Measurements from ENCODE around the gene NDUFA12.
"Not testable (repeated sequence)": the region's sequence is repeated elsewhere in the genome, so short reads cannot be mapped to it uniquely, and the experiment has no call there.

NDUFA12 gene

DNA sequence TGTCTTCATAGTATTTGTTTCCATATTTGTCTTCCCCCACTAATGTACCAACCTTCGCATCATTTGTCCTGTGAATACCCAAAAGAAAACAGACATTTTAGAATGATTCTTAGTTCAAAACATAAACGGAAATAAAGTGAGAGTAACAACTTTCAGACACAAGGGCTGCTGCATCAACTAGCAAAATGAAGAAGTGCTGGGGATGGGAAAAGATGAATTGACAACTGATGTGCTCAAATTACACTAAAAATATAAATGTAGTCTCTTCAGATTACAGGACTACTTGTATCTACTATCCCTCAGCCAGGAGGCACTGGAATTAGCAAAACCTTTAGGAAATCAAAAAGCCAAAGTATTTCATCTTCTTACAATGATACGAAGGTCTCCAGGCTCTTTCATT is 743 bp downstream of the NDUFA12 start:
- peaks cover 2 to 3% of the 10 kb centered on the region in 2 donors for H3K36me3 ChIP-seq (ENCODE audit: control insufficient read depth in 2 of 2, insufficient read depth in 2 of 2, low read length in 2 of 2)
- peak overlapping the region; percentile 80 to 89 for H3K9ac ChIP-seq (ENCODE audit: low read length in 2 of 2)
- H3K4me1 ChIP-seq (ENCODE audit: control insufficient read depth, insufficient read depth, low read length): no peaks in the 10 kb centered on the region
- no peaks in the 10 kb centered on the region for H3K27me3 ChIP-seq (ENCODE audit: control insufficient read depth in 1 of 2, insufficient read depth in 2 of 2, low read length in 2 of 2)
- peak overlapping the region; percentile 96 for H3K4me3 ChIP-seq (ENCODE audit: low read length in 2 of 2)
- H3K27ac ChIP-seq (ENCODE audit: low read length): peak overlapping the region; percentile 68
- H3K9me3 ChIP-seq (ENCODE audit: control insufficient read depth in 2 of 2, low read length in 2 of 2): no peaks in the 10 kb centered on the region

DNA sequence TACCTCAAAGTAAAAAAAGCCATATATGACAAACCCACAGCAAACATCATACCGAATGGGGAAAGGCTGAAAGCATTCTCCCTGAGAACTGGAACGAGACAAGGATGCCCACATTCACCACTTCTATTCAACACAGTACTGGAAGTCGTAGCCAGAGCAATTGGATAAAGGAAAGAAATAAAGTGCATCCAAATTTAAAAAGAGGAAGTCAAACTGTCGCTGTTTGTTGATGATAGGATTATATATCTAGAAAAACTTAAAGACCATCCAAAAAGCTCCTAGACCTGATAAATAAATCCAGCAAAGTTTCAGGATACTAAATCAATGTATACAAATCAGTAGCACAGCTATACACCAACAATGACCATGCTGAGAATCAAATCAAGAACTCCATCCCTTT is 5.2 kb downstream of the NDUFA12 start:
- Histone ChIP-seq H3K36me3 (ENCODE audit: control insufficient read depth in 2 of 2, insufficient read depth in 2 of 2, low read length in 2 of 2) (peaks cover 3 to 9% of the 10 kb centered on the region in 2 donors), H3K9me3 (ENCODE audit: control insufficient read depth in 2 of 2, low read length in 2 of 2) (no peaks in the 10 kb centered on the region), H3K27me3 (ENCODE audit: control insufficient read depth in 1 of 2, insufficient read depth in 2 of 2, low read length in 2 of 2) (no peaks in the 10 kb centered on the region), H3K4me3 (ENCODE audit: low read length in 2 of 2) (no peak overlapping the region), H3K27ac (ENCODE audit: low read length) (no peak overlapping the region), H3K4me1 (ENCODE audit: control insufficient read depth, insufficient read depth, low read length) (no peaks in the 10 kb centered on the region), H3K9ac (ENCODE audit: low read length in 2 of 2) (no peak overlapping the region)

DNA sequence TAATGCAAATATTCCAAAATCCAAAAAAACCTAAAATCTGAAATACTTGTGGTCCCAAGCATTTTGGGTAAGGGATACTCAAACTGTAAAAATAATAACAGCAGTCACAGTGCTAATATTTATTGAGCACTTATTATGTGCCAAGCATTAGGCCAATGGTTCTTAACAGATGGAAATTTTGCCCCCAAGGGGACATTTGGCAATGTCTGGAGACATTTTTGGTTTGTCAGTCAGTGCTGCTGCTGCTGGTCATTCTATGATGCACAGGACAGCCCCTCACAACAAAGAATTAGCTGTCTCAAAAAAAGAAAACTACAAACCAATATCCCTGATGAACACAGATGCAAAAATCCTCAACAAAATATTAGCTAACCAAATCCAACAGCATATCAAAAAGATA is 5.8 kb downstream of the NDUFA12 start:
- Histone ChIP-seq H3K4me1 (ENCODE audit: control insufficient read depth, insufficient read depth, low read length) (no peaks in the 10 kb centered on the region), H3K9ac (ENCODE audit: low read length in 2 of 2) (no peak overlapping the region), H3K27me3 (ENCODE audit: control insufficient read depth in 1 of 2, insufficient read depth in 2 of 2, low read length in 2 of 2) (no peaks in the 10 kb centered on the region), H3K9me3 (ENCODE audit: control insufficient read depth in 2 of 2, low read length in 2 of 2) (no peaks in the 10 kb centered on the region), H3K4me3 (ENCODE audit: low read length in 2 of 2) (no peak overlapping the region), H3K27ac (ENCODE audit: low read length) (no peak overlapping the region), H3K36me3 (ENCODE audit: control insufficient read depth in 2 of 2, insufficient read depth in 2 of 2, low read length in 2 of 2) (peaks cover 4 to 9% of the 10 kb centered on the region in 2 donors)

DNA sequence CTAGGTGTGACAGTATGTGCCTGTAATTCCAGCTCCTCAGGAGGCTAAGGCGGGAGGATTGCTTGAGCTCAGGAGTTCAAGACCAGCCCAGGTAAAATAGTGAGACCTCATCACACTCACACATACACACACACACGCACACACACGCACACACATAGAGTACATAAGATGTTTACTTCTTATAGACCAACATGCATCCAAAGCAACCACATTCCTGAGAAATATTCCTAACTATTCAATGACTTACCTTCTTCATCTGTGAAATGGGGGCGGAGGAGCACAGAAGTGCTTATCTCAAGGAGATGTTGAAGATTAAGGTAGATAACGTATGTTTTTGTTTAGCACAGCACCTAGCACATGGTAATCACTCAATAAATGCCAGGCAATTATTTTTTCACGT is 6.4 kb downstream of the NDUFA12 start:
- Histone ChIP-seq H3K9ac (ENCODE audit: low read length in 2 of 2) (no peak overlapping the region), H3K36me3 (ENCODE audit: control insufficient read depth in 2 of 2, insufficient read depth in 2 of 2, low read length in 2 of 2) (peaks cover 9 to 13% of the 10 kb centered on the region in 2 donors), H3K4me1 (ENCODE audit: control insufficient read depth, insufficient read depth, low read length) (no peaks in the 10 kb centered on the region), H3K27ac (ENCODE audit: low read length) (no peak overlapping the region), H3K27me3 (ENCODE audit: control insufficient read depth in 1 of 2, insufficient read depth in 2 of 2, low read length in 2 of 2) (no peaks in the 10 kb centered on the region), H3K4me3 (ENCODE audit: low read length in 2 of 2) (no peak overlapping the region), H3K9me3 (ENCODE audit: control insufficient read depth in 2 of 2, low read length in 2 of 2) (no peaks in the 10 kb centered on the region)

DNA sequence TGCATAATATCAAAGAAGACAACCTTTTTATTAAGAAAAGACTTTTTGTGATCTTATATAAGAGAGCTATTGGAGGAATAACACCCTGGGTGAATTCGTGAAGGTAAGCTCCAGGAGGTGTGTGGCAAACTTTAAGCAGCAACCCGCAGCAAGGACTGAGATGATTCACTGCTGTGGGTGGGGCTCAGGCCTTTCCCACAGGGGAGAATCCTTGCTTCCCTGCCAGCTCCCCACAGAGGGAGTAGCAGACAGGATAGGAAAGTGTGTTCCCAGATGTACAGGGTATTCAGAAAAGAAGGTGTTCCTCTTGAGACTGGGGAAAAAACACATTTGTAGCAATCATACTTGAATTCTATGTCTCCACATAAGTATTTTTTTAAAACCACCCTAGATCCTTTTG is 9.2 kb downstream of the NDUFA12 start:
- H3K27me3 ChIP-seq (ENCODE audit: control insufficient read depth in 1 of 2, insufficient read depth in 2 of 2, low read length in 2 of 2): no peaks in the 10 kb centered on the region
- H3K4me3 ChIP-seq (ENCODE audit: low read length in 2 of 2): no peak overlapping the region
- H3K27ac ChIP-seq (ENCODE audit: low read length): no peak overlapping the region
- no peak overlapping the region for H3K9ac ChIP-seq (ENCODE audit: low read length in 2 of 2)
- peaks cover 6 to 11% of the 10 kb centered on the region in 2 donors for H3K36me3 ChIP-seq (ENCODE audit: control insufficient read depth in 2 of 2, insufficient read depth in 2 of 2, low read length in 2 of 2)
- no peaks in the 10 kb centered on the region for H3K4me1 ChIP-seq (ENCODE audit: control insufficient read depth, insufficient read depth, low read length)
- no peaks in the 10 kb centered on the region for H3K9me3 ChIP-seq (ENCODE audit: control insufficient read depth in 2 of 2, low read length in 2 of 2)

DNA sequence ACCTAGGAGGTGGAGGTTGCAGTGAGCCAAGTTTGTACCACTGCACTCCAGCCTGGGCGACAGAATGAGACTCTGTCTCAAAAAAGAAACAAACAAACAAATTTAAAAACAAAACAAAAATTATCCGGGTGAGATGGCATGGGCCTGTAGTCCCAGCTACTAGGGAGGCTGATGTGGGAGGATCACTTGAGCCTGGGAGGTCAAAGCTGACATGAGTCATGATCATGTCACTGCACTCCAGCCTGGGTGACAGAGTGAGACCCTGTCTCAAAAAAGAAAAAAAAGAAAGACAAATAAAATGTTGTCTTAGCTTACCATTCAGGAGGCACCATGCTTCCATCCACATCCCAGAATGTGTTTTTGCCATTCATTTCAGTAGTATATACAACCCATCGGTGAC is 9.6 kb downstream of the NDUFA12 start:
- H3K36me3 ChIP-seq (ENCODE audit: control insufficient read depth in 2 of 2, insufficient read depth in 2 of 2, low read length in 2 of 2): peaks cover 6 to 11% of the 10 kb centered on the region in 2 donors
- H3K9ac ChIP-seq (ENCODE audit: low read length in 2 of 2); H3K9me3 ChIP-seq (ENCODE audit: control insufficient read depth in 2 of 2, low read length in 2 of 2); H3K27ac ChIP-seq (ENCODE audit: low read length); H3K4me1 ChIP-seq (ENCODE audit: control insufficient read depth, insufficient read depth, low read length); H3K4me3 ChIP-seq (ENCODE audit: low read length in 2 of 2); H3K27me3 ChIP-seq (ENCODE audit: control insufficient read depth in 1 of 2, insufficient read depth in 2 of 2, low read length in 2 of 2): not testable (repeated sequence)

DNA sequence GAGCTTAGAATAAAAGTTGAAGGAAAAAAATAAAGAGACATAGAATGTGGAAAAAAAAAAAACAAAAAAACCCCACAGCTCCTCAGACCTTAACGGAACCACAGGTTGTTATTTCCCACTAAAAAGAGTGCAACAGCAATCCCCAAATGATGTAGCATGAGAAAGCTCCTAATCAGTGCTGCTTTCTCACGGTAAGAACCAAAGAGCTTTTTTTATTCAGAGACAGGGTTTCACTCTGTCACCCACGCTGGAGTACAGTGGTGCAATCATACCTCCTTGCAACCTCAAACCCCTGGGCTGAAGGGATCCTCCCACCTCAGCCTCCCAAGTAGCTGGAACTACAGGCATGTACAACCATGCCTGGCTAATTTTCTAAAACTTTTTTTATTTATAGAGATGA is 13.3 kb downstream of the NDUFA12 start:
- H3K27ac ChIP-seq (ENCODE audit: low read length): no peak overlapping the region
- no peaks in the 10 kb centered on the region for H3K9me3 ChIP-seq (ENCODE audit: control insufficient read depth in 2 of 2, low read length in 2 of 2)
- no peaks in the 10 kb centered on the region for H3K4me1 ChIP-seq (ENCODE audit: control insufficient read depth, insufficient read depth, low read length)
- H3K27me3 ChIP-seq (ENCODE audit: control insufficient read depth in 1 of 2, insufficient read depth in 2 of 2, low read length in 2 of 2): no peaks in the 10 kb centered on the region
- H3K9ac ChIP-seq (ENCODE audit: low read length in 2 of 2): no peak overlapping the region
- peaks cover 6 to 11% of the 10 kb centered on the region in 2 donors for H3K36me3 ChIP-seq (ENCODE audit: control insufficient read depth in 2 of 2, insufficient read depth in 2 of 2, low read length in 2 of 2)
- H3K4me3 ChIP-seq (ENCODE audit: low read length in 2 of 2): no peak overlapping the region

DNA sequence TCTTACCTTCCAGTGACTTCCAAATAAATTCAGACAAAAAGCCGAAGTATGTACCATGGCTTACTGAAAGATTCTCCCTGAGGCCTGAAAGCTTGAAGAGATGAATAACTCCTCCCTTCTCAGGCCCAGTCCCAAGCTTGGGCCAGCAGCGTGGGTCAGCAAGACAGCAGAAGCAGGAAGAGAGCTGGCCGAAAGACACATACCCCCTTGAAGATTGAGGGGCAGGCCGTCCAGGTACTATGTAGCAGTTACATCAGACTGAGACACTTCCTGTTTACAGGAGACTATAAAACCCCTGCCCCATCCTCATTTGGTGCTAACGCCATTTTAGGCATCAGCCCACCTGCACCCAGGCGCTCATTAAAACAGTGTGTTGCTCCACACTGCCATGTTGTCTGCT is 15.0 kb downstream of the NDUFA12 start:
- no peaks in the 10 kb centered on the region for H3K4me1 ChIP-seq (ENCODE audit: control insufficient read depth, insufficient read depth, low read length)
- H3K36me3 ChIP-seq (ENCODE audit: control insufficient read depth in 2 of 2, insufficient read depth in 2 of 2, low read length in 2 of 2): peaks cover 6 to 8% of the 10 kb centered on the region in 2 donors
- no peak overlapping the region for H3K27ac ChIP-seq (ENCODE audit: low read length)
- H3K9me3 ChIP-seq (ENCODE audit: control insufficient read depth in 2 of 2, low read length in 2 of 2): no peaks in the 10 kb centered on the region
- no peak overlapping the region for H3K4me3 ChIP-seq (ENCODE audit: low read length in 2 of 2)
- H3K9ac ChIP-seq (ENCODE audit: low read length in 2 of 2): no peak overlapping the region
- H3K27me3 ChIP-seq (ENCODE audit: control insufficient read depth in 1 of 2, insufficient read depth in 2 of 2, low read length in 2 of 2): no peaks in the 10 kb centered on the region

DNA sequence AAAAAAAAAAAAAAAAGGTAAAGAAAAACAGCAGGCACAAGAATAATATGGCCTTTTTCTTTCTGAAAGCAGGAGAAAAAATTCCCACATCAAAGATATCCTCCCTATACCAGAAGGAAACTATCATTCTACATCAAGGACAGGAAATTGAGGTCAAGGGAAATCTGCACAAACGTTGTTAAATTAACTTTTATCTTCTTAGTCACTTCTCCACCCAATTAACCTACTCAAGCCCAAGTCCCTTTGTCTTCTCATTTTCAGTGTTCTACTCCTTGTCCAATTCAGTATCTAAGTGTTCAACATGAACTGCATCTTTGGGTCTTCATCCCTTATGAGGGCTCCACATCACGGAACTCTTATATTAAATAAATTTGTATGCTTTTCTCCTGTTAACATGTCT is 15.7 kb downstream of the NDUFA12 start:
- Histone ChIP-seq H3K27ac (ENCODE audit: low read length) (no peak overlapping the region), H3K9me3 (ENCODE audit: control insufficient read depth in 2 of 2, low read length in 2 of 2) (no peaks in the 10 kb centered on the region), H3K27me3 (ENCODE audit: control insufficient read depth in 1 of 2, insufficient read depth in 2 of 2, low read length in 2 of 2) (no peaks in the 10 kb centered on the region), H3K4me3 (ENCODE audit: low read length in 2 of 2) (no peak overlapping the region), H3K36me3 (ENCODE audit: control insufficient read depth in 2 of 2, insufficient read depth in 2 of 2, low read length in 2 of 2) (peaks cover 6 to 10% of the 10 kb centered on the region in 2 donors), H3K9ac (ENCODE audit: low read length in 2 of 2) (no peak overlapping the region), H3K4me1 (ENCODE audit: control insufficient read depth, insufficient read depth, low read length) (no peaks in the 10 kb centered on the region)

DNA sequence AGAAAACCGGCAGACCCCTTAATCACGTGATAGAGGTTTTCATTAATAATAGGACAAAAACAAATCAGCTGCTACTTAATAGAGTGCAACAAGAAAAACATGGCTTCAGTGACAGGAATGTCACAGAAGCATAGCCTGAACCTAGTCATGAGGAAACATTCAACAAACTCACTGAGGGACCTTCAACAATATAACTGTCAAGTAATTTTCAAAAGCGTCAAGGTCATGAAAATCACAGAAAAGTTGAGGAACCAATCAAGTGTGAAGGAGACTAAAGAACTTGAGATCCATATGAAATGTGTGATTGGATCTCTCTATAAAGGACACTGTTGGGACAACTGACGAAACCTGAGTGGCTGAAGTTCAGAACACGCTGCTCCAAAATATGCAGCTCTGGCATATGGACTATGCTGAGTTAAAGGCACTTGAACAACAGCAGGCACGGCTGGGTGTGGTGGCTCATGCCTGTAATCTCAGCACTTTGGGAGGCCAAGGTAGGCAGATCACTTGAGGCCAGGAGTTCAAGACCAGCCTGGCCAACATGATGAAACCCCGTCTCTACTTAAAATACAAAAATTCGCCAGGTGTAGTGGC is 16.3 kb downstream of the NDUFA12 start:
- H3K27me3 ChIP-seq (ENCODE audit: control insufficient read depth in 1 of 2, insufficient read depth in 2 of 2, low read length in 2 of 2): no peaks in the 10 kb centered on the region
- H3K9me3 ChIP-seq (ENCODE audit: control insufficient read depth in 2 of 2, low read length in 2 of 2): no peaks in the 10 kb centered on the region
- no peak overlapping the region for H3K27ac ChIP-seq (ENCODE audit: low read length)
- H3K9ac ChIP-seq (ENCODE audit: low read length in 2 of 2): no peak overlapping the region
- no peak overlapping the region for H3K4me3 ChIP-seq (ENCODE audit: low read length in 2 of 2)
- H3K4me1 ChIP-seq (ENCODE audit: control insufficient read depth, insufficient read depth, low read length): no peaks in the 10 kb centered on the region
- peaks cover under 1 to 6% of the 10 kb centered on the region in 2 donors for H3K36me3 ChIP-seq (ENCODE audit: control insufficient read depth in 2 of 2, insufficient read depth in 2 of 2, low read length in 2 of 2)

DNA sequence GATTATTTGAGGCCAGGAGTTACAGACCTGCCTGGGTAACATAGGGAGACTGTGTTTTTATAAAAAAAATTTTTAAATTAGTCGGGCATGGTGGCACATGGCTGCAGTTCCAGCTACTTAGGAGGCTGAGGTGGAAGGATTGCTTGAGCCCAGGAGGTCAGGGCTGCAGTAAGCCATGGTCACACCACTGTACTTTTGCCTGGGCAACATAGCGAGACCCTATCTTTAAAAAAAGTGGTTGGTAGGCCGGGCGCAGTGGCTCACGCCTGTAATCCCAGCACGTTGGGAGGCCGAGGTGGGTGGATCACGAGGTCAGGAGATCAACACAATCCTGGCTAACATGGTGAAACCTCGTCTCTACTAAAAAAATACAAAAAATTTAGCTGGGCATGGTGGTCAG is 18.4 kb downstream of the NDUFA12 start:
- not testable (repeated sequence) for H3K9ac ChIP-seq (ENCODE audit: low read length in 2 of 2); H3K27me3 ChIP-seq (ENCODE audit: control insufficient read depth in 1 of 2, insufficient read depth in 2 of 2, low read length in 2 of 2); H3K4me3 ChIP-seq (ENCODE audit: low read length in 2 of 2); H3K4me1 ChIP-seq (ENCODE audit: control insufficient read depth, insufficient read depth, low read length); H3K27ac ChIP-seq (ENCODE audit: low read length); H3K36me3 ChIP-seq (ENCODE audit: control insufficient read depth in 2 of 2, insufficient read depth in 2 of 2, low read length in 2 of 2); H3K9me3 ChIP-seq (ENCODE audit: control insufficient read depth in 2 of 2, low read length in 2 of 2)
